ENCODE data around the gene SSR1.

The SSR1 gene

DNA sequence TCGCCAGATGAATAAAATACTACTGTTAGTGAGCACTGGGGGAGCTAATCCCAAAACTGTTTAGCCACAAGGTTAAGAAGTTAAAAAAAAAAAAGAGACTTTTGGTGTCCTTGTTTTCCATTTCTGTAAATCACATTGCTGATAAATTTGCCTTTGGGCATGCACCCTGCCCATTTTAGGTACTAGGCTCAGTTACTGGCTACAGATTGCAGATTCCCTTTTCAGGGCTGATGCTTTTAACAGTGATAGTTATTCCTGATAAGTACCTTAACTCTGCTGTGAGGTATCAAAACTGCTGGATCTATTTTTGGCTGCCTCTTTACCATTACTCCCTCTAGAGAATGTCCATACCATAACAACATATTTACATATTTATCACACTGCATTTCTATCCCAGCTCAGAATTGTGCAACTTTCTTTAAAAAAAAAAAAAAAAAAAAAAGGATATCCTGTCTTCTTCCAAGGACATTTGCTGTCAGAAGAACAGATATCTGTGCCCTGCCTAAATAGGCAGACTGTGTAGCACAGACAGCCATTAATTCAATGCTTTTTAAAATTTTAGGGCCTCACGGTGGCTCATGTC lies 94.5 kb downstream of the SSR1 start:
- no peak overlapping the region for H3K4me3 ChIP-seq (ENCODE audit: low read depth, low read length)
